Osteocyte (in vitro differentiated cells): Measurements from ENCODE around the gene PKM. TPM values are rescaled to one million over a fixed set of nuclear protein-coding genes. Genes with fewer than 3 reads are reported as not detected.

Experiments
- DNase-seq: peaks from one replicate; pipeline ENCODE4 v3.0.0; 2021; ENCODE audit warnings: mixed read lengths; ENCODE audit not compliant: unreplicated experiment; ENCODE audit errors: extremely low spot score
- H3K27ac Mint-ChIP-seq: one replicate; pipeline ENCODE4 v1.8.0; 2021; ENCODE audit warnings: mild to moderate bottlenecking, mixed read lengths; ENCODE audit not compliant: unreplicated experiment
- H3K27me3 Mint-ChIP-seq: one replicate; pipeline ENCODE4 v1.8.0; 2021; ENCODE audit warnings: mixed read lengths; ENCODE audit not compliant: unreplicated experiment
- H3K36me3 Mint-ChIP-seq: one replicate; pipeline ENCODE4 v1.8.0; 2021; ENCODE audit warnings: mixed read lengths; ENCODE audit not compliant: unreplicated experiment
- H3K4me1 Mint-ChIP-seq: one replicate; pipeline ENCODE4 v1.8.0; 2021; ENCODE audit warnings: mixed read lengths; ENCODE audit not compliant: unreplicated experiment
- H3K4me3 Mint-ChIP-seq: one replicate; pipeline ENCODE4 v1.8.0; 2021; ENCODE audit warnings: mild to moderate bottlenecking, moderate library complexity, mixed read lengths; ENCODE audit not compliant: unreplicated experiment
- H3K9me3 Mint-ChIP-seq: one replicate; pipeline ENCODE4 v1.8.0; 2021; ENCODE audit warnings: mixed read lengths; ENCODE audit not compliant: unreplicated experiment
- total RNA-seq: library from RNA; stranded (reverse); gene quantifications from 2 replicates; pipeline ENCODE4 v1.2.1, GENCODE V29; 2021
- TF ChIP-seq, protein P1 (sequence below): fragments of 200-600 bp; sonication (generic); IDR thresholded peaks from 2 replicates; pipeline ENCODE4 v1.5.0; 2021; ENCODE audit warnings: antibody characterized with exemption, mild to moderate bottlenecking, moderate library complexity

PKM gene
- total RNA-seq, 1 donor from 2014 or later: 617 TPM

DNA sequence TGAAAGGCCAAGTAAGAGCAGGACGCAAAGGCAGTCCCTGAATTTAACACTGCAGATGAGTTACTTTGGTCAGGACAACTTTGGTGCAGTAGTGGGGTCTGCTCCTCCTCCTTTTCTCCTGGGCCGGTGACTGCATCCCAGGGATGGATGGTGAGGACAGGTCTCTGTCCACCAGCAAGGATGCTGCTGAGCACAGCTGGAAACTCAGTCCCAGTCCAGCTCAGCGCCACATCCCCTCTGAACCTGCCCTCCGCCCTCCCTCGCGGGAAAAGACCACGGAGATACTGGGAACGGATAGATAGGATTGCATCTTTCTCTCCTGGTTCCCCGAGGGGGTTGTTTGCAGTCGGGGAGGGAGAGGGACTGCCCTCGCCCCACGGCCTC lies 47.2 kb downstream of the PKM start:
- no peak for DNase-seq
- H3K4me1 Mint-ChIP-seq: peaks cover 3% of the 10 kb centered on the region
- no peaks in the 10 kb centered on the region for H3K36me3 Mint-ChIP-seq
- peaks cover 25% of the 10 kb centered on the region for H3K27me3 Mint-ChIP-seq
- H3K4me3 Mint-ChIP-seq: no peak overlapping the region
- TF ChIP-seq, protein P1, sequence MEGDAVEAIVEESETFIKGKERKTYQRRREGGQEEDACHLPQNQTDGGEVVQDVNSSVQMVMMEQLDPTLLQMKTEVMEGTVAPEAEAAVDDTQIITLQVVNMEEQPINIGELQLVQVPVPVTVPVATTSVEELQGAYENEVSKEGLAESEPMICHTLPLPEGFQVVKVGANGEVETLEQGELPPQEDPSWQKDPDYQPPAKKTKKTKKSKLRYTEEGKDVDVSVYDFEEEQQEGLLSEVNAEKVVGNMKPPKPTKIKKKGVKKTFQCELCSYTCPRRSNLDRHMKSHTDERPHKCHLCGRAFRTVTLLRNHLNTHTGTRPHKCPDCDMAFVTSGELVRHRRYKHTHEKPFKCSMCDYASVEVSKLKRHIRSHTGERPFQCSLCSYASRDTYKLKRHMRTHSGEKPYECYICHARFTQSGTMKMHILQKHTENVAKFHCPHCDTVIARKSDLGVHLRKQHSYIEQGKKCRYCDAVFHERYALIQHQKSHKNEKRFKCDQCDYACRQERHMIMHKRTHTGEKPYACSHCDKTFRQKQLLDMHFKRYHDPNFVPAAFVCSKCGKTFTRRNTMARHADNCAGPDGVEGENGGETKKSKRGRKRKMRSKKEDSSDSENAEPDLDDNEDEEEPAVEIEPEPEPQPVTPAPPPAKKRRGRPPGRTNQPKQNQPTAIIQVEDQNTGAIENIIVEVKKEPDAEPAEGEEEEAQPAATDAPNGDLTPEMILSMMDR: no peak
- no peaks in the 10 kb centered on the region for H3K9me3 Mint-ChIP-seq
- no peak overlapping the region for H3K27ac Mint-ChIP-seq

DNA sequence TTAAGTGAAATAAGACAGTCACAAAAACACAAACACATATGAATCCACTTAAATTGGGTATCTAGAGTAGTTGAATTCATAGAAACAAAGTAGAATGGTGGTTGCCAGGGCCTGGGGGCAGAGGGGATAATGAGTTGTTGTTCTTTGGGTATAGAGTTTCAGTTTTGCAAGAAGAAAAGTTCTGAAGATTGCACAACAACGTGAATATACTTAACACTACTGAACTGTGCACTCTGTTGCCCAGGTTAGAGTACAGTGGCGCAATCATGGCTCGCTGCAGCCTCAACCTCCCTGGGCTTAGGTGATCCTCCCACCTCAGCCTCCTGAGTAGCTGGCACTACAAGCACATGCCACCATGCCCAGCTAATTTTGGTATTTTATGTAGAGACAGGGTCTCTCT lies 48.3 kb downstream of the PKM start:
- TF ChIP-seq, protein P1: no peak
- no peak overlapping the region for H3K4me3 Mint-ChIP-seq
- peaks cover 19% of the 10 kb centered on the region for H3K27me3 Mint-ChIP-seq
- no peaks in the 10 kb centered on the region for H3K36me3 Mint-ChIP-seq
- no peak for DNase-seq
- no peaks in the 10 kb centered on the region for H3K9me3 Mint-ChIP-seq
- H3K27ac Mint-ChIP-seq: no peak overlapping the region
- H3K4me1 Mint-ChIP-seq: peaks cover 3% of the 10 kb centered on the region

DNA sequence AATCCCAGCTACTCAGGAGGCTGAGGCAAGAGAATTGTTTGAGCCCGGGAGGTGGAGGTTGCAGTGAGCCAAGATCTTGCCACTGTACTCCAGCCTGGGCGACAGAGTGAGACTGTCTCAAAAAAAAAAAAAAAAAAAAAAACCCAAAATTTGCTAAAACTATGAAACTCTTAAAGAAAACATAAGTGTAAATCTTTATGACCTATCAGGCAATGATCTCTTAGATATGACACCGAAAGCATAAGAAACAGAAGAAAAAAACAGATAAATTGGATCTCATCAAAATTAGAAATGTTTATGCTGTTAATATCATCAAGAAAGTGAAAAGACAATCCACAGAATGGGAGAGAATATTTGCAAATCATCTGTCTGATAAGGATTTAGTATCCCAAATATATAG lies 48.7 kb downstream of the PKM start:
- Mint-ChIP-seq H3K4me3 (no peak overlapping the region), H3K27ac (no peak overlapping the region), H3K27me3 (peaks cover 16% of the 10 kb centered on the region), H3K36me3 (no peaks in the 10 kb centered on the region), H3K4me1 (peaks cover 3% of the 10 kb centered on the region), H3K9me3 (no peaks in the 10 kb centered on the region)
- no peak for DNase-seq
- TF ChIP-seq, protein P1: no peak

DNA sequence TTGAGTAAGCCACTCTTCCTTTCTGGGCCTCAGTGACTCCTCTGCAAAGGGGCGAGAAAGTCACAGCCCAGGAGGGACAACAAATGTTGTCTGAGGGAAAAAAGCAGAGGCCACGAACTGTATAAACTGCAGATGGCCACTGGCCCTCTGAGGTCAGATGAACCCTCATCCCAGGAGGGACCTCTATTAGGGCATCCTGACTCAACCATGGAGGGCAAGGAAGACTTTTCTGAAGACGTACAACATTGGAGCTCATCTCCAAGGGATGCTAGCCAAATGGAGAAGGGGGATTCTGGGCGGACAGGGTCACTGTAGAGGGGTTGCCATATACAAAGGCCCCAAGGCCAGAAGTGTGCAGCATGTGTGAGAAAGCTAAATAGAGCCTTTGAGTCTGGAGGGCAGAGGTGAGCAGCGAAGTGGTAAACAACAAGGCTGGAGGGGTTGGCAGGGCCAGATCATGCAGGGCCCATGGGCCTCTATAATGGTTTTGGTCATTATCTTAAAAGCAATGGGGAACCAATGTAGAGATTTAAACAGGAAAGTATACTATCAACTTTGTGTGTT lies 50.1 kb downstream of the PKM start:
- peaks cover 13% of the 10 kb centered on the region for H3K27me3 Mint-ChIP-seq
- H3K27ac Mint-ChIP-seq: no peak overlapping the region
- no peaks in the 10 kb centered on the region for H3K9me3 Mint-ChIP-seq
- no peaks in the 10 kb centered on the region for H3K36me3 Mint-ChIP-seq
- TF ChIP-seq, protein P1: no peak
- H3K4me3 Mint-ChIP-seq: no peak overlapping the region
- peaks cover 3% of the 10 kb centered on the region for H3K4me1 Mint-ChIP-seq
- no peak for DNase-seq

DNA sequence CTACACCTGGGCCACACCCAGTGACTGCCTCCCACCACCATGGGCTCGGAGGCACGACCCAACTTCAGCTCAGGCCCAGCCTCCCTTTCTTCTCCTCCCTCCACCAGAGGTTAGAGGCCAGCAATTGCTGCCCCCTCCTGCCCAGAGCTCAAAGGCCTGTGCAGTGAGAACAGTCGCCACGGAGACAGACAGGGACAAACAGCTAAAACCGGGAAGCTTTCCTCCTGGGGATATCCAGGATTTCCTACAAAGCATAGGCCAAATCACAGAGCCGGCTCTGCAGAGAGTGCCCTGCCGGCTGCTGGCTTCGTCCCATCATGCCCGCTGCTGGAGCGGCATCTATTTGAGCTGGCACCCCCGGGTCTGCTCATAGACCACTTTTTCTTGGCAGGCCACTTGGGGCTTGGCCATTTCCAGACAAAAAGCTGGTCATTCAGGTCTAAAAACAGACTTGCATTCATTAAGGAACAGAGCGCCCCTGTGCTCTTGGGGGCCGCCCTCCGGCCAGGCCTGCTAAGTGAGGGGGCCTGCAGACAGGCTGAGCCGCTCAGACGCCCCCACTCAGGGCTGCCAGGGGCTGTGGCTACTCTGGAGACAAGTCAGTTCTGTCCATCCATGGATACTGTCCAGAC lies 50.9 kb downstream of the PKM start:
- Mint-ChIP-seq H3K27ac (no peak overlapping the region), H3K27me3 (peaks cover 15% of the 10 kb centered on the region)

More for the DNA sequence above, 50.9 kb downstream of the PKM start:
- no peaks in the 10 kb centered on the region for H3K9me3 Mint-ChIP-seq
- H3K4me1 Mint-ChIP-seq: peaks cover 3% of the 10 kb centered on the region
- no peaks in the 10 kb centered on the region for H3K36me3 Mint-ChIP-seq
- no peak overlapping the region for H3K4me3 Mint-ChIP-seq
- TF ChIP-seq, protein P1: no peak
- DNase-seq: no peak
